ENCODE measurements around the gene C16orf92. TPM values are rescaled to one million over a fixed set of nuclear protein-coding genes. Genes with fewer than 3 reads are reported as not detected.
"Not testable (repeated sequence)": the region's sequence is repeated elsewhere in the genome, so short reads cannot be mapped to it uniquely, and the experiment has no call there.

C16orf92 gene
- total RNA-seq, 1 experiment from 2014 or later: not detected

DNA sequence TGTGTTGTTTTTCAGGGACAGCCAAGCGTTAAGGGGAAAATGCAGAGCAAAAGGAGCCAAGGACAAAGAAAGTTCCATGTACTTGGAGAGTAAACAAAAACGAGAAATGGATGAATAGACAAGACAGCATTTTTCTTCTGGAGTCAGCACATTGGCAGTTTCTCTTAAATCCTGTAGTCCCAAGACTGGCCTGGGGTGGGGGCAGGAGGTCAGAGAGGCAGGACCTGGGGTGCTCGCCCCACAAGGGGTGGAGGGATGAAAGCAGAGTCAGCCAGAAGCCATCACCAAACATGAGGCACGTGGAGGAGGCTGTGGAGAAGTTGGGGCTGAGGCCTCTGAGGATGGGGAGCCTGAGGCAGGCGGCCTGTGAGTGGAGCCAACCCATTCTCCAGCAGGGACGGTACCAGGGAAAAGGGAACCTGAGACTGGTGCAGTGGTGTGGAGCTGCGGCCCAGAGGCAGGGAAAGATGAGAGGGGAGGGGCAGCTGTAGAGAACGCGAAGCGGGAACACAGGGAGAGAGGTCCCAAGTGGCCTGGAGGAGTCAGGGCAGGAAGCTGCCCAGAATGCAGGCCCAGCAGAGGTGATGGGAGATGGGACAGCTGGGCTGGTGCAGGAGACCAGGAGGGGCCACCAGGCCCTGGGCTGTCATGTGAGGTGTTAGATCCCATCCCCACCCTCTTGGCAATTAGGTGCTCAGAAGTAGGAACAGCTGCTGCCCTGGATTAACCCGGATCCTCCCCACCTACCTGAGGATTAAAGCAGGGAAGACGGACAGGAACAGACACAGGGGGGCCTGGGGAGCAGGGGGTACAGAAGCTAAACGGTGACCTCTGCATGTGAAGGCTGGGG lies 4.8 kb downstream of the C16orf92 start:
- DNase-seq (ENCODE audit: low spot score): no peak

DNA sequence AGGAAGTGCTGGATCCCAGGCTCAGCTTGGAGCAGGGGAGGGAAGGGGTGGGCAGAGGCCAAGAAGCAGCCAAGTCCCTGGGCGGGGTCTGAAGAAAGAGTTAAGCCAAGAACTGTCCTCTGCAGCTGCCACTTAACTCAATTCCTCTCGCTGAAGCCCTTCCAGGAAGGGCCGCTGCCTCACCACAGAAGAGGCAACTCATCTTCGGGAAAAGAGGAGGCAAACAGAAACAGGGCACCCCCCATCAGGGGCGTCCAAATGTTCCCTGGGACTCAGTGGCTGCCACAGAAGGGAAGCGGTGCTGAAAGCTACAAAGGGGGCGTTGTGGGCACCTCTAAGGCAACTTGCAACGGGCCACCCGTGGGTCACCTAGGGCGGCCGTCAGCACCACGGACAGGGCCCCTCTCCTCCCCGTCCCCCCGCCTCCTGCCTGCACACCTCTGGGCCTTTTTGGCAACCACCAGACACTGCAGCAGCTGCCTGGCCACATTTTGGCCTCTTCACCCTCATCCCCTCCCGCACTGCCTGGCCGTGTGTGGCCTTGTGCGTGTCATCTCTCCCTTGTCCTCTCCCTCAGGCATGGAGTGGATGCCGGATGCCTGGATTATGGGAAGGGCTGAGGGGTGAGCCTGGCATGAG lies 5.6 kb downstream of the C16orf92 start:
- DNase-seq (ENCODE audit: low spot score): no peak

DNA sequence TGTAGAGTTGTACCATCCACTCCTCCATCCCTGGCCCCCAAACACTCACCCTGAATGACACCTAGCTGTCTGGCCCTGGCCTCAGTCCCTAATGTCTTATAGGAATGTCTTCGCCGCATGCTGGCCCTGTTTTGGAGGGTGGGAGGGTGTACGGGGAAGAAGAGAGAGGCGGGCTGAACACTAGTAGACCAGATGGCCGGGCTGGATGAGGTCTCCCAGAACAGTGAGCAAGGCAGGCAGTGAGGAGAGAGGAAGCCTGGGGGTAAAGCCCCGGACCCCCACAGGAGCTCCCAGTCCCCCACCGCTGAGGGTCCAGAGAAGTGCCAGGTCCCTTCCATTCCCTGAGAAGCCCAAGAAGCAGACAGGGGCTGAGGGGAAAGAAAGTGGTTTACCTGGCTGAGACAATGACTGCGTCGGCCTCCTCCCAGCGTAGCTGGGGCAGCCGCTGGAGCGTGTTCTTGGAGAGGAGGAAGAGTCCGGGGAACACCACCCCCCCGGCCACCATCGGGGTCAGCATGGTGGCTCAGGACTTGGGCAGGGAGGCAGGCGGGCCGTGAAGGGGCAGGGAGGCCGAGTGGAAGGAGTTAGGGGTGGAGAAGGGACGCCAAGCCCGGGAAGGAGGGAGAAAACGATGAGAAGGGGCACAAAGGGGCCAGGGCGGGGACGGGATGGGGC lies 7.2 kb downstream of the C16orf92 start:
- no peak for DNase-seq (ENCODE audit: low spot score)

DNA sequence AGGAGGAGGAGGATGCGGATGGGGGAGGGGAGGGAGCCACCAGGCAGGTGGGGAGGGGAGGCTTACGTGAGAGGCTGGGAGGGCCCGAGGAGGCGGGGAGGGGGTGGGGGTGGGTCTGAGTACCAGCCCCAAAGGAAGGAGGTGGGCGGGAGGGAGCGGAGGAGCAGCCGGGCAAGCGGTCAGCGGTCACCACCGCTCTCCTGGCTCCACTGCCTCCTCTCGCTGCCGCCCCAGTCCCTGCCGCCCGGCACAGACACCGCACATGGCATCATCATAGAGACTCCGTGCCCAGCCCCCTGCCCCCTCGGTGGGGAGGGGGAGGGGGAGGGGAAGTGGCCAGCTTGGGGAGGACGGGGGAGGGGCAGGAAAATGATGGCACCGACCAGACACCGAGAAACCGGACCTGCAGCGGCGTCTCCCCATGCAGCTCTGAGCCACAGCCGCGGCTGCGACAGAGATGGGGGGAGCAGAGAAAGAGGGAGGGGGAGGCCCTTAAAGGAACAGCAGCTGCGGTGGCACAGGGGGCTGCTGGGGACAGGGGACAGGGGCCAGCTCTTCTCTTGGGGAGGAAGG lies 7.9 kb downstream of the C16orf92 start, which contains the start of gene TLCD3B:
Gene TLCD3B, minus strand, starts transcription at position 431 of the 573 bp plus-strand sequence. CDS start 744 bp downstream, outside the sequence.
- no peak for DNase-seq (ENCODE audit: low spot score)

DNA sequence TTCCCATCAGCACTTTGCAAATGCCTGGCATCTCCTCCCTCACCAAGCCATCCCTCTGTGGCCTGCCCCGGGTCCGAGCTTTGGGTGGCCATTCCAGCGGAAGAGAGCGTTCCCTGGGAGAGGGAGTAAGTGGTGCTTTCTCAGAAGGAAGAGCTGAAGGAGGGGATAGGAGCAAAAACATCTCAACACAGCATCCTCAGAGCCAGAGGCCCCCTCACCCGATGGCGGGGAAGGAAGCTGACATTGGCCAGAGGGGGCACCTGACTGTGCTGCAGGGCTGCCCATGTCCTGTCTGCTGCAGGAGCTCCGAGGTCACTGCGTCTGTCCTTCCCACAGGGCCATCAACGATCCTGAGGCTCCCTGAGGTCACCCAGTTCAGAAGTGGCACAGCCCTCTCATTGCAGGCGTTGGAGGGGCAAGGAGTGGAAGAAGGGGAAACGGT lies 8.5 kb downstream of the C16orf92 start:
- no peak for DNase-seq (ENCODE audit: low spot score)

DNA sequence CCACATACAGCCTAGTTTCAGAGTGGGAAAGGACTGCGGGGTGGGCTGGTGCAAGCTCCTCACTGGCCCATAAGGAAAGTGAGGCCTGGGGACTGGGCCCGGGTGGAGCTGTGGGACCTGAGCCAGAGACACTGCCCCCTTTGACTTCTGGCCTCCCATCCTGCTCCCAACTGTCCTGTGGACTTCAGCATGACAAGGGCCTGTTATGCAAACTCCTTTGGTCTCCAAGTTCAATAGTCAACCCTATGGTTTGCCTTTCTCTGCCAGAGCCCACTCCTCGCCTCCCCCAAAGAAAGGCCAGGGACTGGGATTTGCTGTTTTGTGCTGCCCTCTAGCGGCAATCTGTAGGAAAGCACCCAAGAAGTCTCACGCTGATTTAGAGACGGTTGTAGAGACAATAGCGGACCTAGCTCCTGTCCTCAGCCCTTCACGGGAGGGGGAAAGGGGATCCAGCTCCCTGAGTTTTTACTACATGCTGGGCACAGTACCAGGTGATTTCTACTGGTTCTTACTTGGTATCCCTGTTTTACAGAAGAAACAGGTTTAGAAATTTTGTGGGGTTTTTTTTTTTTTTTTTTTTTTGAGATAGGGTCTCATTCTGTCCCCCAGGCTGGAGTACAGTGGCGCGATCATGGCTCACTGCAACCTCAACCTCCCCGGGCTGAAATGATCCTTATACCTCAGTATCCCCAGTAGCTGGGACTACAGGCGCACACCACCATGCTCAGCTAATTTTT lies 9.3 kb downstream of the C16orf92 start:
- DNase-seq (ENCODE audit: low spot score): peak; percentile 60

DNA sequence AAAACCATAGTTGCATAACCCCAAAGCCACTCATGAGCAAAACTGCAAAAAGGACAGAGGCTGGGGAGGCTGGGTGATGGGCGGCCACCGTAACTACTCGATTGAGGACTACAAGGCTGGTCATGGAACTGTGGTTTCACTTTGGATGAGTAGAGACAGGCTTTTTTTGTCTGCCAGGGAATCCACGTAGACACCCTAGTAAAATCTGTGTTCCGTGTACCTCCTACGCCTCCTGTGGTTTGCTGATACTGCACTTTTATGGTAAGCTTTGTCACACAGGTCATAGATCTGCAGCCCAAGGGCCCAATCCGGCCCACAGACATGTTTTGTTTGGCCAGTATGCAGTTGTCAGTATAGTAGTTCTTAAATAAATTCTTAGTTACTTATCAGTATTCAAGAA lies 10.3 kb downstream of the C16orf92 start:
- DNase-seq (ENCODE audit: low spot score): no peak

DNA sequence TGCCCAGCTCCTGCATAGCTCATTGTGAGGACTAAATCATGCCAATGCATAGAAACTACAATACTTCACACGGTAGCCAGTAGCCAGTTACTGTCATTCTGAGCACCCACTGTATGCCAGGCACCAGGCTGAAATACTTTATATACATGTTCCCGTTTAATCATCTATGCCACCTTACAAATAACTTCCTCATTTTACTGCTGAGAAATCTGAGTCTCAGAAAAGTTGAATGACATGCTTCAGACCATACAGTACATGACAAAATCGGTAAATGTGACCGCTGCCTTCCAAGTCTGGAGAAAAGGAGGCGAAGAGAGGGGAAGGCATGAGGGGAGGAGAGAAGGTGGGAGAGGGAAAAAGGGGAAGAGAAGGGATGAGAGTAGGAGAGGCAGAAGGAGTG lies 17.2 kb downstream of the C16orf92 start:
- DNase-seq (ENCODE audit: low spot score): no peak

DNA sequence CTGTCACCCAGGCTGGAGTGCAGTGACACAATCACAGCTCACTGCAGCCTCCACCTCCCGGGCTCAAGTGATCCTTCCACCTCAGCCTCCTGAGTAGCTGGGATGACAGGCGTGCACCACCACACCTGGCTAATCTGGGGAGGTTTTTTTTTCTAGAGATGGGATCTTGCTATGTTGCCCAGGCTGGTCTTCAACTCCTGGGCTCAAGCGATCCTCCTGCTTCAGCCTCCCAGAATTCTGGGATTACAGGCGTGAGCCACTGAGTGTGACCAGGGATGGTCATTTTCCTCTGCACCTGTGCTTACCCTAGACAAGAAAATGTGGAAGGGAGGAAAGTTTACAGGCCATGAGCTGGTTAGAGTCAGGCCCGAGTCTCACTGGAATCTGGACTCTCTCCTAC lies 17.7 kb downstream of the C16orf92 start:
- DNase-seq (ENCODE audit: low spot score): not testable (repeated sequence)

DNA sequence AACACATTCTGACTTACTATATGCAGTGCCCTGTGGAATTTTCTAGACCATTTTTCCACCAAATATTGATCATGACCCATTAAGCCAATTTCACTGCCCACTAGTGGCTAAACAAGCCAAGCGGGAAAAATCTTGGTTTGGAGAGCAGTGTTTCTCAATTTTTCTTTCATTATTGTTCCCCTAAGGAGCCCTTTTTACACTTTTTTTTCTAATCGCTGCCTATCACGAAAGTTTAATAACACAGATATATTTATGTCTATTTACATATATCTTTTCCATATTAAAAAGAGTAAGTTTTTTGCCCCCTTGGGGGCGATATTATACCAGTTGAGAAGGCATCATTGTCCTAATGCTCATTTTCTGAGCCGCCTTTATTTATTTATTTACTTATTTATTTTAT lies 18.8 kb downstream of the C16orf92 start:
- DNase-seq (ENCODE audit: low spot score): no peak

DNA sequence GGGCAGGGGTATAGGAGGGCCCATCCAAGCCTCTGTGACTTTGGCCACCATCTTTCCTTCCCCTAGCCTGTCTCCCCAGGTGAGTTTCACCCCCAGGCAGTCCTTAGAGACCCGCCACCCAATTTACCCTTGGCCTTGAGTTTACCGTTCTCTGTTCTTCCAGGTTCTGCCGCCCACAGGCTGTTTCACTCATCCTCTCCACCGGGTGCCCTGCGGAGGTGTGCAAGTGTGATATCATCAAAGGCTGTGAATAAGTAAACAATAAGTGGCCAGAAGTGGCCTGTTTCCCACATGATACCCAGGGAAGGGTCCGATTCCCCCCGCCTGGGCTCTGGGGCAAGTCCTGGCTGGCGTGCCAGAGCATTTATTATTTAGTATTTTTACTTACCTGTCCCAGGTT lies 23.2 kb downstream of the C16orf92 start:
- DNase-seq (ENCODE audit: low spot score): no peak

DNA sequence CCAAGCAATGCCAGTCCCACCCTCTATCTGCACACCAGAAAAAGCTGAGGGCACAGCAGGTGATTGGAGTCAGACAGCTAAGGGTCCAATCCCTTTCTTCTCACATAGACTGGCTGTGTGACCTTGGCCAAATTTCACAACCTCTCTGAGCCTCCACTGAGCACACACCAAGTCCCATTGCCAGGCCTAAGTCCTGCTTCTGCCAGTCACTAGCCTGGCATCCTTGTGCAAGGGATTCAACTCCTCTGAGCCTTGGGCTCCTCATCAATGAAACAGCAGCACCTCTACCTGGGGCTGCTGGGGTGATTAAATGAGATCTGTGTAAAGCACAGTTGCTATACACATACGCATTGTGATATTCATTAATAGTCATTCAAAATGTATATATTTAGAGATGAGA lies 23.6 kb downstream of the C16orf92 start:
- DNase-seq (ENCODE audit: low spot score): no peak

DNA sequence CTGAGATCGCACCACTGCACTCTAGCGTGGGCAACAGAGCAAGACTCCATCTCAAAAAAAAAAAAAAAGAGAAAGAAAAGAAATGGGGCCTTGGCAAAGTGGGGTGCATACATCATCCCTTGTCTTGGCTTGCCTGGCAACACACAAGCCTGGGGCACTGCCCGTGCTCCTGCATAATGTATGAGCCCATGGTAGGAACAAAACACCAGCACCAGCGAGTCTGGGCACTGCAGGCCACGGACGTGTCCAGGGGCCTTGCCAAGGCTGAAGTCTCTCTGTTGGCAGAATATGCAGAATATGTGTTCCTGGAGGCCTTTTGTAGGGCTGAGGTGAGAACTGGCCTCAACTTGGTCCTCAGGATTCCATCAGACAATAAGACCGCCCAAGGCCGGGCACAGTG lies 26.9 kb downstream of the C16orf92 start:
- no peak for DNase-seq (ENCODE audit: low spot score)

DNA sequence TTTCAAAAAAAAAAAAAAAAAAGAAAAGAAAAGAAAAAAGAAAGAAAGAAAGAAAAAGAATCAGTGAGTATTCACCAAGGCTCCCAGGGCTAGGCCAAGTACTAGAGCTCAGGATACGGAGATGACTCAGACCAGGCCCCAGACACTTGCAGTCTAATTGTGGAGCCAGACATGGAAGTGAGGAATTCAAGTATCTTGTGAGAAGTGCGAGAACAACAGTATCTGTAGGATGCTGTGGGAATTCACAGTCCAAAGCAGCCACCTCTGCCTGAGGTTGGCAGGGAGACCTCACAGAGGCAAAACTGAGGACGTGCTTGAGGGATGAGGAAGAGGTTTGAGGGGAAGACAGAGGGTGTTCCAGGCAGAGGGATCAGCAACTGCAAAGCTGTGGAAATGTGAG lies 28.5 kb downstream of the C16orf92 start:
- no peak for DNase-seq (ENCODE audit: low spot score)

DNA sequence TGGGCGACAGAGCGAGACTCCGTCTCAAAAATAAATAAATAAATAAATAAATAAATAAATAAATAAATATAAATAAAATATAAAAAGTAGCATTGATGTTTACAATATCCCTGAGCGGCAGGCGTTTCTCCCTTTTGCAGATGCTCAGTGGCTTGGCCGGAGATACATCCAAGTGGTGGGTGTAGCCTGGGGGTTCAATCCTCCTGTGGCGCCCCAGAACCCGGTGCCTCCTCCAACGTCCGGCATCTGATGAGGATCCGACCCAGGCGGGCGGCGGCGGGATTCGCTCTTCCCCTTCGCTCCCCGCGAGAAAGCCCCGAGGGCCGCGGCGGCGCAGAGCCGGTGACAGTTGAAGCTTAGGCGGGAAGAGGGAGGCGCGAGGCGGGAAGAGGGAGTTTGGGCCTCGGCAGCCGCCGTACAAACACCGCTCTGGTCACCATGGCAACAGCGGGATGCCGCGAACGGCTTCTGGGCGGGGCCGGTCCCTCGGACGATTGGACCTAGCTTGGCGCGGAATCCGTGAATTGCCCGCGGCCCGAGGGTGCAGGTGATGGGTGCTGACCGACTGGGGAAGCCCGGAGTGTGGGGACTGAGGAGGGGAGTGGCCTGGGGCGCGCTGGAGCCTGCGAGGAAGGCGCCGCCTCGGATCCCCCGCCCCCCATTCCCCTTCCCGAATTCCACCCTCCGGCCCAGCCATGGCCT lies 29.8 kb downstream of the C16orf92 start:
- peak; percentile 86 for DNase-seq (ENCODE audit: low spot score)

DNA sequence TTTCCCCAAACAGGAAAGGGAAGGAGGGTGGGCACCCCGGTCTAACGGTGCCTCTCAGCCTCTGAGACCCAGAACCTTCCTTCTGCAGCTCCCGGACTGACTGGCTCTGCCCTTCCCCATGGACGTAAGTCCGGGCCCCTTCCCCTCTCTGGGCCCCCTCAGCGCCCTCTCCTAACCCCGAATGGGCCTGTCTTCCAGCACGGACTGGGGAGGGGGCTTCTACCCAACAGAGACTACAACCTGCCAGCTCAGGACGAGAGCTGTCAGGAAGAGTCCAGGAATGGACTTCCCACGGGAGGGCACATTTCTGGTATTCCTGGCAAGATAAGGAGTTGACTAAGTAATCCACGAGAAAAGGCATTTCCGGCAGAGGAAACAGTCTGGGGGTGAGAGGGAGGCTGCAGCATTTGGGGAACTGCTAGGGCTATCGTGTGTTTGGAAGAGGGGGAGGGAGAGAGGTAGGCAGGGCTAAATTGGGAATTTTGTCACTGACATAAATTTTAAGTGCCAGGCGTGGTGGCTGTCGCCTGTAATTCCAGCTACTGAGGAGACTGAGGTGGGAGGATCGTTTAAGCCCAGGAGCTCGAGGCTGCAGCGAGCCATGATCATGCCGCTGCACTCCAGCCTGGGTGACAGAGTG lies 30.5 kb downstream of the C16orf92 start:
- no peak for DNase-seq (ENCODE audit: low spot score)

DNA sequence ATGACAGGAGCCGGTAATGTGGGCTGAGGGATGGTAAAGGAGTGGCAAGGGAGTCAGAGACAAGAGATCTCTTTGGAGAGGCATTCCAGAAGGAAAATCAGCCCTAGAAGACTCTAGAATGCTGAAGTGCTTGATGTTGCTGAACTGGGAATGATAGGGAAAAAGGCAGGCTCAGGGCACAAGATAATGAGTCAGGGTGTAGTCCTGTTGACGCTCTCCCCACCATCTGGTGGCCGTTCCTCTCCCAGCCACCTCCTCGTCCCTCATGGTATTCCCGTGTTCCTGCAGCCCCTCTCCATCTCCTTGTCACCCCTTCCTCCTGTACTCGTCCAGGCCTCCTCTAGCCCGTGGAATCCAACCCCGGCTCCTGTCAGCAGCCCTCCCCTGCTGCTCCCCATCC lies 31.5 kb downstream of the C16orf92 start:
- no peak for DNase-seq (ENCODE audit: low spot score)

DNA sequence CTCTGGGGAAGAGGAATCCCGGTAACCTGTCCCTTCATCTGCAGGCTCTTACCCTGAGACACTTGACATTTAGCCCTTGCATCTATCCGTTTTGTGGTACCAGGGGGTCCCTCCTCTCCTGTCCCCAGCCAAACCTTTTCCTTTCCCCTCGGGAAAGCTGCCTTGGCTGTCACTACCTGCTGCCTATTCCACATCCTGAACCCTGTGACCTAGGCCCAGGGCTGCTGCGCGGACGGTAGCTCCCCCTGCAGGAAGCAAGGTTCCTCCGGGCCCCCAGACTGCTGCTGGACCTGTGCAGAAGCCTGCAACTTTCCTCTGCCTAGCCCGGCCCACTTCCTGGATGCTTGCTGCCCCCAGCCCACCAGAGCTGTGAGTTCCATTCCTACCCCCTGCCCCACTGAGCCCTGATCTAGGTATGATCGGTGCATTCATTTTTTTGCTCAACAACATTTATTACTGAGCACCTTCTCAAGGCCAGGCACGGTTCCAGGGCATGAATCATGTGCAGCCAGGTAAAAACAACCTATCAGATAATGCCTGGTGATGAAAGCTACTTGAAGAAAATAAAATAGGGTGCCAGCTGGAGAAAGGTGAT lies 32.1 kb downstream of the C16orf92 start:
- DNase-seq (ENCODE audit: low spot score): no peak

DNA sequence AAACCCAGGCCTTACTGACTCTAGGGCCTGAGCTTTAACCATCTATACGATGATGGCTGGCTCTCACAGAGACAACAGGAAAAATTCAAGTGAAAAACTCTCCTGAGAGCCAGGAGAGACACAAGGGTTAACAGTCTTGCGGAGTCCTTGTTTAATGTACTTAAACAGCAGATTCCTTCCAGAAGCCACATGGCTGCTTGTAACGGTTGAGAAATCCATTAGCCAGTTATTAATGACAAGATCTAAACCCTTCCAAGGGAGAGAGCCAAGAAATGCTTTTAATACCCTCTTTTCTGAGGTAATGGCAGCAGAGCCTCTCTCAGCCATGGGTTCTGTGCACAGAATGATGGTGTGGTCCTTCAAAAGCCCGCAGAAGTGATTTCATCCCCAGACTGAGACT lies 37.3 kb downstream of the C16orf92 start:
- DNase-seq (ENCODE audit: low spot score): no peak
